ENCODE measurements around the gene TMEM54. TPM values are rescaled to one million over a fixed set of nuclear protein-coding genes. Genes with fewer than 3 reads are reported as not detected.

TMEM54 gene
- total and polyA plus RNA-seq, 2 of the 13 experiments (the other 11 are each of a cell fraction or from before 2014, with no cell fraction given), result 2.5 to 2.9 TPM

DNA sequence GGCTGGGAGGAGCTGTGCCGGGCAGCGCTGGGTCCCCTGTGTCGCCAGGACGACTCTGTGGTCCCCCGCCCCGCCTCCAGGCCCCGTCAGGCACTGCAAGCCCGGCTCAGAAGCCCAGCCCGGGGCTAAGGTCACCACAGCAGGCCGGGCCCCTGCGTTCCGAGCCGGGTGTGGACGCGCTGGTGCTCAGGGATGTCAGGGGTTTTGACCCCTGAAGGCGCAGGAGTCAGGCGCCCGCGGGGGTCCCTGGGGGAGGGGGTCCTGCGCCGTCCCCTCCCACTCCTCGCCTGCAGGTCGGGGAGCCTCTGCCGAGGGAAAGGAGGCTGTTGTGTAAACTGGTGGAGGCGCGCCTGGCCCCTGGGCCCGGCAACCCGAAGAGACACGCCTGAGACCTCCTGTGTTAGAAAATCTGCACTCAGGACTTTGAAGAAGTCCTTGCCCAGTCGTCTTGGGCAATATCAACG is 23.7 kb upstream of the TMEM54 start (continued):
- TF ChIP-seq NR2F6 (IDR thresholded peaks at IDR 0.05) (peak; percentile 16; the same call in 1 of the 2 replicates), NR2F6 (CRISPR knock-in tag; IDR thresholded peaks at IDR 0.05) (peak; percentile 67), ZNF781 (CRISPR knock-in tag; IDR thresholded peaks at IDR 0.05; ENCODE audit: borderline replicate concordance, not compliant biosample characterization) (no peak), NFE2L1 (CRISPR knock-in tag; IDR thresholded peaks at IDR 0.05; ENCODE audit: borderline replicate concordance) (no peak), ZMYM3 (CRISPR knock-in tag; IDR thresholded peaks at IDR 0.05) (peak; percentile 42; the same call in 1 of the 2 replicates), HES4 (CRISPR knock-in tag; IDR thresholded peaks at IDR 0.05; ENCODE audit: borderline replicate concordance) (no peak), GABPB1 (CRISPR knock-in tag; IDR thresholded peaks at IDR 0.05) (peak; percentile 38; the same call in 1 of the 2 replicates), ZFY (CRISPR knock-in tag; IDR thresholded peaks at IDR 0.05) (peak; percentile 33; the same call in 1 of the 2 replicates), MATR3 (CRISPR knock-in tag; IDR thresholded peaks at IDR 0.05) (no peak), MTF1 (CRISPR knock-in tag; IDR thresholded peaks at IDR 0.05) (no peak), BHLHE40 (IDR thresholded peaks at IDR 0.05; ENCODE audit: low read length) (no peak), NR2F1 (CRISPR knock-in tag; IDR thresholded peaks at IDR 0.05) (peak in 1 of 2 experiments; percentile 58; a peak in 2 of 4 replicates), ERF (CRISPR knock-in tag; IDR thresholded peaks at IDR 0.05) (0 out of 2 replicates have a peak, but pooled peaks have one; percentile 19), PHF8 (CRISPR knock-in tag; IDR thresholded peaks at IDR 0.05) (peak; percentile 51; the same call in 1 of the 2 replicates), ZFX (CRISPR knock-in tag; IDR thresholded peaks at IDR 0.05; ENCODE audit: low read depth) (peak; percentile 55; the same call in 1 of the 2 replicates), ZNF674 (CRISPR knock-in tag; IDR thresholded peaks at IDR 0.05; ENCODE audit: low read depth) (no peak), CBFB (CRISPR knock-in tag; IDR thresholded peaks at IDR 0.05) (no peak)
- TF ChIP-seq, protein P1, sequence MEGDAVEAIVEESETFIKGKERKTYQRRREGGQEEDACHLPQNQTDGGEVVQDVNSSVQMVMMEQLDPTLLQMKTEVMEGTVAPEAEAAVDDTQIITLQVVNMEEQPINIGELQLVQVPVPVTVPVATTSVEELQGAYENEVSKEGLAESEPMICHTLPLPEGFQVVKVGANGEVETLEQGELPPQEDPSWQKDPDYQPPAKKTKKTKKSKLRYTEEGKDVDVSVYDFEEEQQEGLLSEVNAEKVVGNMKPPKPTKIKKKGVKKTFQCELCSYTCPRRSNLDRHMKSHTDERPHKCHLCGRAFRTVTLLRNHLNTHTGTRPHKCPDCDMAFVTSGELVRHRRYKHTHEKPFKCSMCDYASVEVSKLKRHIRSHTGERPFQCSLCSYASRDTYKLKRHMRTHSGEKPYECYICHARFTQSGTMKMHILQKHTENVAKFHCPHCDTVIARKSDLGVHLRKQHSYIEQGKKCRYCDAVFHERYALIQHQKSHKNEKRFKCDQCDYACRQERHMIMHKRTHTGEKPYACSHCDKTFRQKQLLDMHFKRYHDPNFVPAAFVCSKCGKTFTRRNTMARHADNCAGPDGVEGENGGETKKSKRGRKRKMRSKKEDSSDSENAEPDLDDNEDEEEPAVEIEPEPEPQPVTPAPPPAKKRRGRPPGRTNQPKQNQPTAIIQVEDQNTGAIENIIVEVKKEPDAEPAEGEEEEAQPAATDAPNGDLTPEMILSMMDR (CRISPR knock-in tag; IDR thresholded peaks at IDR 0.05), result peak; percentile 55
- TF ChIP-seq, protein P2, sequence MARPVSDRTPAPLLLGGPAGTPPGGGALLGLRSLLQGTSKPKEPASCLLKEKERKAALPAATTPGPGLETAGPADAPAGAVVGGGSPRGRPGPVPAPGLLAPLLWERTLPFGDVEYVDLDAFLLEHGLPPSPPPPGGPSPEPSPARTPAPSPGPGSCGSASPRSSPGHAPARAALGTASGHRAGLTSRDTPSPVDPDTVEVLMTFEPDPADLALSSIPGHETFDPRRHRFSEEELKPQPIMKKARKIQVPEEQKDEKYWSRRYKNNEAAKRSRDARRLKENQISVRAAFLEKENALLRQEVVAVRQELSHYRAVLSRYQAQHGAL (CRISPR knock-in tag; IDR thresholded peaks at IDR 0.05; ENCODE audit: not compliant biosample characterization), result no peak
- TF ChIP-seq, protein P3, sequence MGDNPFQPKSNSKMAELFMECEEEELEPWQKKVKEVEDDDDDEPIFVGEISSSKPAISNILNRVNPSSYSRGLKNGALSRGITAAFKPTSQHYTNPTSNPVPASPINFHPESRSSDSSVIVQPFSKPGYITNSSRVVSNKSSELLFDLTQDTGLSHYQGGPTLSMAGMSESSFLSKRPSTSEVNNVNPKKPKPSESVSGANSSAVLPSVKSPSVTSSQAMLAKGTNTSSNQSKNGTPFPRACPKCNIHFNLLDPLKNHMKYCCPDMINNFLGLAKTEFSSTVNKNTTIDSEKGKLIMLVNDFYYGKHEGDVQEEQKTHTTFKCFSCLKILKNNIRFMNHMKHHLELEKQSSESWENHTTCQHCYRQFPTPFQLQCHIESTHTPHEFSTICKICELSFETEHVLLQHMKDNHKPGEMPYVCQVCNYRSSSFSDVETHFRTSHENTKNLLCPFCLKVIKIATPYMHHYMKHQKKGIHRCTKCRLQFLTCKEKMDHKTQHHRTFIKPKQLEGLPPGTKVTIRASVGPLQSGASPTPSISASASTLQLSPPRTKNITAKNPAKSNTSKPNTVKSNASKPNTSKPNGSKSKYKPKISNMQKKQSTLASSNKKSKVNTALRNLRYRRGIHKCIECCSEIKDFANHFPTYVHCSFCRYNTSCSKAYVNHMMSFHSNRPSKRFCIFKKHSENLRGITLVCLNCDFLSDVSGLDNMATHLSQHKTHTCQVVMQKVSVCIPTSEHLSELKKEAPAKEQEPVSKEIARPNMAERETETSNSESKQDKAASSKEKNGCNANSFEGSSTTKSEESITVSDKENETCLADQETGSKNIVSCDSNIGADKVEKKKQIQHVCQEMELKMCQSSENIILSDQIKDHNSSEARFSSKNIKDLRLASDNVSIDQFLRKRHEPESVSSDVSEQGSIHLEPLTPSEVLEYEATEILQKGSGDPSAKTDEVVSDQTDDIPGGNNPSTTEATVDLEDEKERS (CRISPR knock-in tag; IDR thresholded peaks at IDR 0.05), result no peak
